ENCODE measurements around the gene SLC25A3. TPM values are rescaled to one million over a fixed set of nuclear protein-coding genes. Genes with fewer than 3 reads are reported as not detected.
A peak's percentile ranks its signal among the peaks of the same experiment; 100 is the strongest.
"Not testable (repeated sequence)": the region's sequence is repeated elsewhere in the genome, so short reads cannot be mapped to it uniquely, and the experiment has no call there.

SLC25A3 gene
- total RNA-seq, 1 donor from 2014 or later, result 677 TPM

GRCh38 chr12:98595243-98595988, 1.9 kb downstream of the SLC25A3 start:
- Mint-ChIP-seq H3K4me1 (ENCODE audit: unreplicated experiment) (peaks cover 15% of the 10 kb centered on the region), H3K9me3 (no peaks in the 10 kb centered on the region), H3K36me3 (peaks cover 30% of the 10 kb centered on the region), H3K27ac (peak overlapping the region; percentile 99), H3K27me3 (no peaks in the 10 kb centered on the region), H3K4me3 (peak overlapping the region; percentile 96)
- TF ChIP-seq, protein P1, sequence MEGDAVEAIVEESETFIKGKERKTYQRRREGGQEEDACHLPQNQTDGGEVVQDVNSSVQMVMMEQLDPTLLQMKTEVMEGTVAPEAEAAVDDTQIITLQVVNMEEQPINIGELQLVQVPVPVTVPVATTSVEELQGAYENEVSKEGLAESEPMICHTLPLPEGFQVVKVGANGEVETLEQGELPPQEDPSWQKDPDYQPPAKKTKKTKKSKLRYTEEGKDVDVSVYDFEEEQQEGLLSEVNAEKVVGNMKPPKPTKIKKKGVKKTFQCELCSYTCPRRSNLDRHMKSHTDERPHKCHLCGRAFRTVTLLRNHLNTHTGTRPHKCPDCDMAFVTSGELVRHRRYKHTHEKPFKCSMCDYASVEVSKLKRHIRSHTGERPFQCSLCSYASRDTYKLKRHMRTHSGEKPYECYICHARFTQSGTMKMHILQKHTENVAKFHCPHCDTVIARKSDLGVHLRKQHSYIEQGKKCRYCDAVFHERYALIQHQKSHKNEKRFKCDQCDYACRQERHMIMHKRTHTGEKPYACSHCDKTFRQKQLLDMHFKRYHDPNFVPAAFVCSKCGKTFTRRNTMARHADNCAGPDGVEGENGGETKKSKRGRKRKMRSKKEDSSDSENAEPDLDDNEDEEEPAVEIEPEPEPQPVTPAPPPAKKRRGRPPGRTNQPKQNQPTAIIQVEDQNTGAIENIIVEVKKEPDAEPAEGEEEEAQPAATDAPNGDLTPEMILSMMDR (conservative IDR thresholded peaks at IDR 0.05), result no peak
- DNase-seq (ENCODE audit: extremely low spot score, unreplicated experiment), result no peak

DNA sequence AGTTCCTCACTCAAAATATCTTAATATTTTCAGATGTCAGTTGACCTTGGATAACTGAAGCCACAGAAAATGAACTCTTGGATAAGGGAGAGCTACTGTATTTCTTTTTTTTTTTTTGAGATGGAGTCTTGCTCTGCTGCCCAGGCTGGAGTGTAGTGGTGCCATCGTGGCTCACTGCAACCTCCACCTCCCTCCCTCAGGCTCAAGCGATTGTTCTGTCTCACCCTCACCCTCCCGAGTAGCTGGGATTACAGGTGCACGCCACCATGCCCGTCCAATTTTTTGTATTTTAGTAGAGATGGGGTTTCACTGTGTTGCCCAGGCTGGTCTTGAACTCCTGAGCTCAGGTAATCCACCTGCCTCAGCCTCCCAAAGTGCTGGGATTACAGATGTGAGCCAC, 3.8 kb downstream of the SLC25A3 start:
- DNase-seq (ENCODE audit: extremely low spot score, unreplicated experiment); H3K9me3 Mint-ChIP-seq; H3K27me3 Mint-ChIP-seq; H3K4me3 Mint-ChIP-seq; H3K27ac Mint-ChIP-seq: not testable (repeated sequence)
- H3K36me3 Mint-ChIP-seq, result peaks cover 35% of the 10 kb centered on the region
- H3K4me1 Mint-ChIP-seq (ENCODE audit: unreplicated experiment), result peaks cover 15% of the 10 kb centered on the region

DNA sequence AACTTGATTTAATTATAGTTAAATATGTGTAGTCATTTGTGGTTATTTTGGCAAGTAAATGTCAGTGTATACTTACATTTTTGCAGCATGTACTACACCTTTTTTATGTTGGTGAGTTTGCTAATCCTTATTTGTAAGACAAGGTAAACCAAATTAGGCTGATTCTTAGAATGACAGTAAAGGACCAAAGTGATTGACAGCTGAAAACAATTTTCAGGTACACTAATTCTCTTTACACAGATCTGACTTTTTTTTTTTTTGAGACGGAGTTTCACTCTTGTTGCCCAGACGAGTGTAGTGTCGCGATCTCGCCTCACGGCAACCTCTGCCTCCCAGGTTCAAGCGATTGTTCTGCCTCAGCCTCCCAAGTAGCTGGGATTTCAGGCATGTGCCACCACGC, 8.4 kb downstream of the SLC25A3 start:
- no peak overlapping the region for H3K4me3 Mint-ChIP-seq
- no peaks in the 10 kb centered on the region for H3K4me1 Mint-ChIP-seq (ENCODE audit: unreplicated experiment)
- H3K36me3 Mint-ChIP-seq, result peaks cover 26% of the 10 kb centered on the region
- DNase-seq (ENCODE audit: extremely low spot score, unreplicated experiment), result no peak
- TF ChIP-seq, protein P1 (conservative IDR thresholded peaks at IDR 0.05), result no peak
- H3K27ac Mint-ChIP-seq, result no peak overlapping the region
- no peaks in the 10 kb centered on the region for H3K27me3 Mint-ChIP-seq
- H3K9me3 Mint-ChIP-seq, result no peaks in the 10 kb centered on the region

DNA sequence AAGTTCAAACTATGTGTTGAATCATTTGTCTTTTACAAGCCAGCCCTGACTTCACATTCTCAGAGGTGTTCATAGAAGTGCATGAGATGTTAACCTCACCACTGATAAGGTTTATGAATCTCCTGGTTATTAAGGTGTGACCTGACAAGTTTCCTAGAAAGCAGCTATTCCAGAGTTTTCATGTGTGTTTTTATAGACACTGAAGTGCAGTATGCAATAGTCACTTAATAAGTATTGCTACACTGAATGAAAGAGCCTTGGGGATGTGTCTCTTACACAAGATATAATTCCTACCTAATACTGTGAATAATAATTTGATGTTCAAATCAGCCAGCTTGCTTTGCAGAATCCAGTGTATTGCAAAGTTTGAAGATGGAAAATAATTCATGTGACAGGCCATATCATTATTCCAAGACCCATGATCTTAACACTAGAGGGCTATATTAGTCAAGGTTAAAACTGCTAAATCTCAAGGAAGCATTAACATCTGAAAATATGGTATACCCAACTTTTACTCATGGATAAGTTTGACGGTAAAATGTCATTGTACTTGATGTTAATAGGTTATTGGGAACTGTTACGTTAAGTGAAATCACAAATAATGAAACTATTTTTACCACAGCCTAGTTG, 13.0 kb downstream of the SLC25A3 start:
- Mint-ChIP-seq H3K36me3 (peaks cover 9% of the 10 kb centered on the region), H3K4me3 (no peak overlapping the region), H3K27me3 (no peaks in the 10 kb centered on the region), H3K4me1 (ENCODE audit: unreplicated experiment) (no peaks in the 10 kb centered on the region), H3K27ac (no peak overlapping the region), H3K9me3 (no peaks in the 10 kb centered on the region)
- no peak for DNase-seq (ENCODE audit: extremely low spot score, unreplicated experiment)
- TF ChIP-seq, protein P1 (conservative IDR thresholded peaks at IDR 0.05), result no peak

GRCh38 chr12:98610596-98610995, 17.1 kb downstream of the SLC25A3 start:
- Mint-ChIP-seq H3K36me3 (peaks cover 6% of the 10 kb centered on the region), H3K9me3 (no peaks in the 10 kb centered on the region), H3K4me1 (ENCODE audit: unreplicated experiment) (peaks cover 5% of the 10 kb centered on the region), H3K4me3 (no peak overlapping the region), H3K27ac (no peak overlapping the region), H3K27me3 (no peaks in the 10 kb centered on the region)
- TF ChIP-seq, protein P1 (conservative IDR thresholded peaks at IDR 0.05), result no peak
- DNase-seq (ENCODE audit: extremely low spot score, unreplicated experiment), result no peak

- Mint-ChIP-seq H3K4me1 (ENCODE audit: unreplicated experiment) (peaks cover 5% of the 10 kb centered on the region), H3K9me3 (no peaks in the 10 kb centered on the region), H3K36me3 (peaks cover 6% of the 10 kb centered on the region), H3K27ac (no peak overlapping the region), H3K27me3 (no peaks in the 10 kb centered on the region), H3K4me3 (no peak overlapping the region)
- no peak for DNase-seq (ENCODE audit: extremely low spot score, unreplicated experiment)
- TF ChIP-seq, protein P1 (conservative IDR thresholded peaks at IDR 0.05), result no peak
These were observed 19.3 kb downstream of the SLC25A3 start for GRCh38 chr12:98612696-98613334.
